GM19467 (cell line): Measurements from ENCODE around the gene PDE4C.
A peak's percentile ranks its signal among the peaks of the same experiment; 100 is the strongest.

Experiments
- ATAC-seq: cut with Tn5 transposase; IDR thresholded peaks from one replicate; pipeline ENCODE4 v1.9.1; 2021; ENCODE audit warnings: mild to moderate bottlenecking, moderate library complexity; ENCODE audit not compliant: unreplicated experiment

Gene PDE4C

GRCh38 chr19:18202397-18202777, 23.9 kb downstream of the PDE4C start:
- ATAC-seq, result no peak

- no peak for ATAC-seq
These were observed 27.9 kb downstream of the PDE4C start for GRCh38 chr19:18198374-18198773.

GRCh38 chr19:18197941-18198340, 28.3 kb downstream of the PDE4C start:
- ATAC-seq, result no peak

GRCh38 chr19:18197306-18197705, 28.9 kb downstream of the PDE4C start:
- ATAC-seq, result no peak

DNA sequence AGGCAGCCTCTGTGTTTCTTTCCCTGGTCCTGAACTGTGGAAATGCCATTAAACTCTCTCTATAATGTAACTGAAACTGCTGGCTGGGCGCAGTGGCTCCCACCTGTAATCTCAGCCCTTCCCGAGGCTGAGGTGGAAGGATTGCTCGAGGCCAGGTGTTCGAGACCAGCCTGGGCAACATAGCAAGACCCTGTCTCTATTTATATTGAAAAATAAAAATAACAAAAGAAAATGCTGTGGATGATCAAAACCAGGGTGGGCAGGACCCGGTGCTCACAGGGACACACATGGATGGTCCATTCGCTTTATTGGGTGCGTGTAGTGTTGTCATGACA, 29.8 kb downstream of the PDE4C start:
- ATAC-seq, result no peak

GRCh38 chr19:18194554-18195238, 31.5 kb downstream of the PDE4C start:
- ATAC-seq, result no peak

GRCh38 chr19:18194181-18194530, 32.1 kb downstream of the PDE4C start:
- no peak for ATAC-seq

GRCh38 chr19:18193388-18194180, 32.7 kb downstream of the PDE4C start:
- ATAC-seq, result no peak

DNA sequence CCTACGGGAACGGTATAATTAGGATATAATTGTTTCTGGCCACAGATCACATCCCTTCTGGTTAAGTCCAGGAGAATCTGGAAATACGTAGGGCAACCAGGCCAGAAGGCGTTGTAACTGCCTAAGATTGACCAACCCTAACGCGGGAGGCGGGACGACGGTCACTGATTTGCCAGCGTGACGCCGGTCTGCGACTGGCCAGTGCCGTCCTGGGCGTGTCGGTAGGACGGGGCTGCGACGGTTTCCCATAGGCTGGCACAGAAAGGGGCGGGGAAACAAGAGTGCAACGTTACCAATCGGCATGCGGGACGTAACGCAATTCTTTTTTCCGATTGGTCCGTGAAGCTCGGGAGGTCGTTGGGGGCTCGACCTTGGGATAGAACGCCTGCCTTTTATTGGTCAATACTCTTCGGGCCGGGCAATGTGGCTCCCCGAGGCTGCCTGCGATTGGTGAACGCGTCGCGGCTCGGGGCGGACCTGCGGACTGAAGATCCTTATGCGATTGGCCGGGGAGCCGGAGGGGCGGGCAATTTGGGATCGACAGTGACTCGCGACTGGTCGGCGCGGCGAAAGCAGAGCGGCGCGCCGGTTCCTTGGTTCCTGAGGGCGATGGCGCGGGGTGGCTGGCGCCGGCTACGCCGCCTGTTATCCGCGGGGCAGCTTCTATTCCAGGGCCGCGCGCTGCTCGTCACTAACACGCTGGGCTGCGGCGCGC, 33.4 kb downstream of the PDE4C start, which contains the start of gene MPV17L2:
MPV17L2 (plus strand) TSS at position 546 of the 715 bp plus-strand sequence; CDS start at position 610, 64 bp downstream.
- ATAC-seq, result peak; percentile 82

DNA sequence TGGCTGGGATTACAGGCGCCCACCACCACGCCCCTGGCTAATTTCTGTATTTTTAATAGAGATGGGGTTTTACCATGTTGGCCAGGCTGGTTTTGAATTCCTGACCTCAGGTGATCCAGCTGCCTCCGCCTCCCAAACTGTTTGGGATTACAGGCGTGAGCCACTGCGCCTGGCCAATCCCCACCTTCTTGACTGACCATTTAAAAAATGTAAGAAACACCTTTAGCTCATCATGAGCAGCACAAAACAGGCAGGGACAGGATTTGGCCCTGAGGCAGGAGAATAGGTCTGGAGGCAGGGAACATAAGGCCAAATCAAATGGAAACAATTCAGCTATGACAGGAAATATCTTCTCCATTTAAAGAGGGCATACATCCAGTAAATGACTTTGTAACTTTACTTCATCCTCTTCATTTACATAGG, 34.6 kb downstream of the PDE4C start:
- no peak for ATAC-seq

GRCh38 chr19:18190278-18190677, 36.0 kb downstream of the PDE4C start:
- no peak for ATAC-seq

- ATAC-seq, result no peak
These were observed 40.7 kb downstream of the PDE4C start for GRCh38 chr19:18185538-18185937.

GRCh38 chr19:18183529-18183928, 42.7 kb downstream of the PDE4C start:
- no peak for ATAC-seq

- no peak for ATAC-seq
These were observed 46.3 kb downstream of the PDE4C start for GRCh38 chr19:18179957-18180356.

DNA sequence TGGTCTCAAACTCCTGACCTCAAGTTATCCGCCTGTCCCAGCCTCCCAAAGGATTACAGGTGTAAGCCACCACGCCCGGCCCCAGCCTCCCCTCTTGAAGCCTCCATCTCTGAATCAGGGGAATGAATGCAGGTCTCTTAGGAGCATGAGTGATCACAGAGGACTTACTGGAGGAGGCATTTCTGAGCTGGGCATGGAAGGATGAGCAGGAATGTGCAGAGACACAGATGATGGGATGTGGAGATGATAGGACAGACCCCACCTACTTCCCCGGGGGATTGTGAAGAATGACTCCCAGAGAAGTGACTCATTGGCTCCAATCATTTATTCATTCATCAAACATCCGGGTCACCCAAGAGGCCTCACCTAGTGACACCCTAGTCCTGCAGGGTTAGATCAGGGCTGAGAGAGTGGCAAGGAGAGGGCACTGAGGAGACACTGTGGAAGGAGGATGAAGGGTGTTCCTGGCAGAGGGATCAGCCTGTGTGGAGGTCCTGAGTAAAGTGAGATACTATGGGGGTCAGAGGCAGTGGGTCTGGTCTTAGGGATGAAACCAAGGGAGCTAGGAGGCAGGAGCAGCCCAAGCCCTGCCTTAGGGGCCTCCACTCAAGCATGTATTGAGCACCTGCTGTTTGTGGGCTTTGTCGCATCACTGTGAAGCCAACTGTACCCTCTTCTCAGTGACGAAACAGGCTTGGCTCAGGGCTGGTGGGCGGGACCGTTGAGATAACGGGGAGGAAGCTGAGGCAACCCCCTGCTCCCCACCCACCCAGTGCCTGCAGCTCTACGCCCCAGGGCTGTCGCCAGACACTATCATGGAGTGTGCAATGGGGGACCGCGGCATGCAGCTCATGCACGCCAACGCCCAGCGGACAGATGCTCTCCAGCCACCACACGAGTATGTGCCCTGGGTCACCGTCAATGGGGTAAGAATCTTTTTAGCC, 49.6 kb downstream of the PDE4C start:
- ATAC-seq, result no peak

- no peak for ATAC-seq
These were observed 51.3 kb downstream of the PDE4C start for GRCh38 chr19:18174983-18175382.
